HG03521 (cell line): ENCODE measurements around the gene CTTN.

Source experiments
- ATAC-seq: cut with Tn5 transposase; IDR thresholded peaks from one replicate; pipeline ENCODE4 v1.9.1; 2021; ENCODE audit warnings: mild to moderate bottlenecking, moderate library complexity; ENCODE audit not compliant: unreplicated experiment

CTTN gene

GRCh38 chr11:70397983-70398833 is at the start of gene CTTN:
CTTN (plus strand) TSS chr11:70398529; CDS start chr11:70407298, 8,769 bp downstream.
- ATAC-seq, result peak; percentile 47

GRCh38 chr11:70348608-70349007 is 49.7 kb upstream of the CTTN start:
- no peak for ATAC-seq

GRCh38 chr11:70351646-70352045 is 46.7 kb upstream of the CTTN start:
- no peak for ATAC-seq

DNA sequence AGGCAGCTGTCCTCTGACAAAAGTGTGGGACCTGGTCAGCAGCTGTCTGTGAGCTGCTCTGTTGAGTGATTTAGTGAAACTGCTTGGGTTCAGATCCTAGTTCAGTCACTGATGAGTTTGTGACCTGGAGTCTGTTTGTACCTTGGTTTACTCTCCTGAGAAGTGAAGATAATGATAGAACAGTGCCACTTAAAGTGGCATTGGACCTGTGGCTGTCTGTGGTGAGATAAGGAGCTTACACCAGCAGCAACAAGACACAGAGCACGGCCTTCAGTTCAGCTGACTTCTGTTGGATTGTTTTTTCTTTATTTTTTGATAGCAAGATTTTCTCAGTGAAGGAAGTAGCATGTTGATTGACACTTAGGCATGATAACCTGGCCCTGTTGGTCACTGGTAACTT is 46.2 kb upstream of the CTTN start:
- ATAC-seq, result no peak

DNA sequence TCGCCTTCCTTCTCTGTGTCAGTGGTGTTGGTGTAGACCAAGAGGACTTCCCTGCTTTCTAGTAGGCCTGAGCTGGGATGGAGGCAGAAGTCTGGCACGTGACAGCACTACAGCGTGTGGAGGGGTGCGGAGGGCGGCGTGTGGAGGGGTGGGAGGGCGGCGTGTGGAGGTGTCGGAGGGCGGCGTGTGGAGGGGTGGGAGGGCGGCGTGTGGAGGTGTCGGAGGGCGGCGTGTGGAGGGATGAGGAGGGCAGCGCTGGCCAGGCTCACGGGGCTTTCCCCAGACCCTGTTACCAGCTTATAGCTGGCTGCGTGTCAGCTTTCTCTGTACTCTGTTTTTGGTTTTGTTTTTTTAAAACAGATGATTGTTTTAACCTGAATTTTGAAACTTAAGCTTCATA is 45.7 kb upstream of the CTTN start:
- ATAC-seq, result no peak

GRCh38 chr11:70353329-70353728 is 45.0 kb upstream of the CTTN start:
- ATAC-seq, result no peak

DNA sequence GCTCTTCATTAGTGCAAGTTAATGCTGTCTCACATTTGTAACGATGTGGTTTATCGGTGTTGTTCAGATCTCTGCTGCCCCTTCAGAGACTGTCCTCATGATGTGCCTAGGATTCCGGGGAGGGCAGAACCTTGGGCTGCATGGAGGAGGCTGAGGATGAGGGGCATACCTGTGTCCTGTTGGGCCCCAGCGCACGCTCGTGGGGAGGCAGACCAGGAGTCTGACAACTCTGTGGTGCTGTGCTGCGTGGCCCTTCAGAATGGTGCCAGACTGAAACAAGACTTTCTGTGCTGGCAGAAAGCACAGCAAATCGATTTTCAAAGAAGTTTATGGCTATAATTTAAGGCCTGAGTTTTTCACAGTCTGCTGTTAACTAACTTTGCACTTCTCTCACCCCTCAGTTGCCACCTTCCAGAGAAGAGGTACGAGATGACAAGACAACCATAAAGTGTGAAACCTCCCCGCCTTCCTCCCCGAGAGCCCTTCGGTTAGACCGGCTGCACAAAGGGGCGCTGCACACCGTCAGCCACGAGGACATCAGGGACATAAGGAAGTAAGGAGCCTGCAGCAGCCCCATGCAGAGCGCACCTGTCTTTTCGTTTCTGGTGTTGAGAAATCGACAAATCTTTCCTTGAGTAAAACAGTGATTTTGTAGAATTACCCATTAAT is 44.3 kb upstream of the CTTN start:
- ATAC-seq, result no peak

DNA sequence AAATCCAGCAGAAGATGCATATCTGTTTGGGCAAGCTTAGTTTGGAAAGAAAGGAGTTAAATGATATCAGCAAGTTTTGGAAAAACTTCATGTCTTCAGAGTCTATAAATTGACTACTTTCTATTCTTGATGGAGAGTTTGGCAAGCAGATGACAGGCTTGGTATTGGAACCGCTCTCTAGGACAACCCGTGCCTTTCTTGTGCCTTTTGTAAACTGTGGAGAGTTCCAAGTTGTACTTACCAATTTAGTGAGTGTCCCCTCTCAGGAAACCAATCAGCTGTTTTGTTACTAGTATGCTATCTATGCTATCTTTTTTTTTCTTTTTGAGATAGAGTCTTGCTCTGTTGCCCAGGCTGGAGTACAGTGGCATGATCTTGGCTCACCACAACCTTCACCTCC is 43.7 kb upstream of the CTTN start:
- no peak for ATAC-seq

- no peak for ATAC-seq
These were observed 39.6 kb upstream of the CTTN start for GRCh38 chr11:70358753-70359152.

DNA sequence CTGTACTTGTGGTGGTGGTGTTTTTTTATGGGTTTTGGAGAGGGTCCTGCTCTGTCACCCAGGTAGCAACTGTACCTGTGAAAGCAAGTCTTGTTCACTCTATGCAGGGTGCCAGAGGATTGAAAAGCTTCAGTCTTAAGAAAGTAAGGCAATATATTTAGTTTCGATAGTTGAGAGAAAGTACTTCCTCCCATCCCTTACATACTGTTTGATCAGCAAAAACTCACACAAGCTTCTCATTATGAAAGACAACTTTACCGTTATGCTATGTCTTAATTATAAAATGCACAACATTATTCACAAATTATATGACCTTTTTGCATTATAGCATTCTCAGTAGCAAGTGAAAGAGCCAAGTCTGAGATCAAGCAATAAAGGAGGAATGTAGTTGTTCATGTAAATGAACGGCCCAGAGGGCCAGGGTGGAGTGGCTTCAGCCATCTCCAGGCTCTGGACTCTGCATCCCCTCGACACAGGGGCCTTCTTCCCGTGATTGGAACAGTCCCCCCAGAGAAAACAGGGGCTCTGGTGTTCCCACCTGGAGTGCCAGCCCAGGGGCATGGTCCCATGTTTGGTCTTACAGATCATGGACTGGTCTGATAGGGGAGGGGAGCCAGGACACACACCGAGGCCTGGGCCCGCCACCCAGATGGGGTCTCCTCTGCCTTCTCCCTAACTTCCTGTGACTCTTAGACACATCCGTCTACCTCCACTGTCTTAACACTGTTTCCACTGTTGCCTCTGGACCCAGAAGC is 38.7 kb upstream of the CTTN start:
- no peak for ATAC-seq

DNA sequence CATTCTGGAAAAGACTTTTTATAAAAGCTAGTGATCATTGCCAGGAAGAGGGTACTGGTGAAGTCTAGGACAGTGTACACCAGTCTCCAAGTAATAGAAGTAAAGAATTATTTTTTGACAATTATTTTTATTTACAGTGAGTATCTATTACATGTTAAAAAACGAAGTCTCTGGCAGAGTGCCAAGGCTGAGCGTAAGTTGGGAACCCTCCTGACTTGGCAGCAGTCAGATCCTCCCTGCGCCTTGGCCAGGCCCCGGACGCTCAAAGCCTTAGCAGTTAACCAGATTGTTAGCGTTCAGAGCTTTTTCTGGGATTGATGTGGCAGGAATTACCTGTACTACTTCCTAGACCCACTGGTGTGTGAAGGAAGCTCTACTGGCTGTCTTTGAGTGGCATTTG is 38.1 kb upstream of the CTTN start:
- no peak for ATAC-seq

- no peak for ATAC-seq
These were observed 34.2 kb upstream of the CTTN start for GRCh38 chr11:70364178-70364577.

- no peak for ATAC-seq
These were observed 33.4 kb upstream of the CTTN start for GRCh38 chr11:70364745-70365543.

- no peak for ATAC-seq
These were observed 32.8 kb upstream of the CTTN start for GRCh38 chr11:70365544-70365927.

- ATAC-seq, result no peak
These were observed 31.3 kb upstream of the CTTN start for GRCh38 chr11:70367071-70367470.

DNA sequence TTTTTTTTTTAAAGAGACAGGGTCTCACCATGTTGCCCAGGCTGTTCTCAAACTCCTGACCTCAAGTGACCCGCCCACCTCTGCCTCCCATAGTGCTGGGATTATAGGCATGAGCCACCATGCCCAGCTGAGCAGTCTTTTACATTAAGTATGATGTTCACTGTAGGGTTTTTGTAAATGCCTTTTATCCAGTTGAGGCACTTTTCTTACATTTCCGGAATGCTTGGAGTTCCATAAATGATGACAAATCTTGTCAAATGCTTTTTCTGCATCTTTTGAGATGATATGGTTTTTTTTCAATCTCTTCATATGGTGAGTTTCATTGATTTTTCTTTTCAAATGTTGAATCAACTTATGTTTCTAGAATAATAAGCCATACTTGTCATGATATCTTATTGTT is 29.4 kb upstream of the CTTN start:
- ATAC-seq, result no peak

DNA sequence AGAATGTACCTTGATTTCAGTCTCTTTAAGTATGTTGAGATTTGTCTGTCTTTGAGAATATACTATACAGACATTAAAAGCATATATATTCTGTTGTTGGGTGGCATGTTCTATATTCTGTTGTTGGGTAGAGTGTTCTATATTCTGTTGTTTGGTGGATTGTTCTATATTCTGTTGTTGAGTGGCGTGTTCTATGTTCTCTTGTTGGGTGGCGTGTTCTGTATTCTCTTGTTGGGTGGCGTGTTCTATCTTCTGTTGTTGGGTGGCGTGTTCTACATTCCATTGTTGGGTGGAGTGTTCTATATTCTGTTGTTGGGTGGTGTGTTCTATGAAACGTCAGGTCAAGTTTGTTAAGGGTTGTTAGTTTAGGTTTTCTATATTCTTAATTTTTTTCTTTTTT is 27.1 kb upstream of the CTTN start:
- no peak for ATAC-seq

DNA sequence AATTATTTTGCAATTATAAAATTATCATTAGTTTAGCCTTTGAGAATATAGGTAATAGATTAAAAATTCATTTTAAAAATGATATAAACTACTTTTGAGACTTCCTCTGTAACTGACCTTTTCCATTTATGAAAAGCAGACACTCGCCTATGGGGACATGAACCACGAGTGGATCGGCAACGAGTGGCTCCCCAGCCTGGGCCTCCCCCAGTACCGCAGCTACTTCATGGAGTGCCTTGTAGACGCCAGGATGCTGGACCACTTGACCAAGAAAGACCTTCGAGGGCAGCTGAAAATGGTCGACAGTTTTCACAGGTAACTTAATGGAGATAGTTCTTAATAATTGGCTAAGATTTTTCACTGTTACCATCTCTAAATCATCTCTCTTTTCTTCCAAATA is 26.3 kb upstream of the CTTN start:
- no peak for ATAC-seq

GRCh38 chr11:70376621-70377020 is 21.7 kb upstream of the CTTN start:
- ATAC-seq, result no peak

GRCh38 chr11:70377645-70378044 is 20.7 kb upstream of the CTTN start:
- ATAC-seq, result no peak
